Coronary artery (tissue), 2 donors: ENCODE measurements around the gene RADIL.
"Not testable (repeated sequence)": the region's sequence is repeated elsewhere in the genome, so short reads cannot be mapped to it uniquely, and the experiment has no call there.

Experiments
- DNase-seq: peaks from one replicate; pipeline ENCODE4 v3.0.0-alpha.2; 2017; ENCODE audit warnings: low spot score
- H3K27ac ChIP-seq, 2 donors: fragments of 200-600 bp; sonication (generic); one replicate each; pipeline ENCODE4 v1.5.1; 2016 to 2019
- H3K4me3 ChIP-seq: fragments of 200-600 bp; sonication (generic); 2 replicates; pipeline ENCODE4 v1.5.1; 2016; ENCODE audit warnings: mild to moderate bottlenecking, moderate library complexity
- TF ChIP-seq, protein P1 (sequence below): fragments of 200-600 bp; sonication (generic); IDR thresholded peaks from one replicate; pipeline ENCODE4 v1.5.1; 2019; ENCODE audit warnings: antibody characterized with exemption

RADIL gene

GRCh38 chr7:4799508-4800268 is 83.8 kb downstream of the RADIL start:
- no peak overlapping the region for H3K4me3 ChIP-seq
- no peak overlapping the region for H3K27ac ChIP-seq
- no peak for DNase-seq
- TF ChIP-seq, protein P1, sequence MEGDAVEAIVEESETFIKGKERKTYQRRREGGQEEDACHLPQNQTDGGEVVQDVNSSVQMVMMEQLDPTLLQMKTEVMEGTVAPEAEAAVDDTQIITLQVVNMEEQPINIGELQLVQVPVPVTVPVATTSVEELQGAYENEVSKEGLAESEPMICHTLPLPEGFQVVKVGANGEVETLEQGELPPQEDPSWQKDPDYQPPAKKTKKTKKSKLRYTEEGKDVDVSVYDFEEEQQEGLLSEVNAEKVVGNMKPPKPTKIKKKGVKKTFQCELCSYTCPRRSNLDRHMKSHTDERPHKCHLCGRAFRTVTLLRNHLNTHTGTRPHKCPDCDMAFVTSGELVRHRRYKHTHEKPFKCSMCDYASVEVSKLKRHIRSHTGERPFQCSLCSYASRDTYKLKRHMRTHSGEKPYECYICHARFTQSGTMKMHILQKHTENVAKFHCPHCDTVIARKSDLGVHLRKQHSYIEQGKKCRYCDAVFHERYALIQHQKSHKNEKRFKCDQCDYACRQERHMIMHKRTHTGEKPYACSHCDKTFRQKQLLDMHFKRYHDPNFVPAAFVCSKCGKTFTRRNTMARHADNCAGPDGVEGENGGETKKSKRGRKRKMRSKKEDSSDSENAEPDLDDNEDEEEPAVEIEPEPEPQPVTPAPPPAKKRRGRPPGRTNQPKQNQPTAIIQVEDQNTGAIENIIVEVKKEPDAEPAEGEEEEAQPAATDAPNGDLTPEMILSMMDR, result no peak

- DNase-seq, result no peak
- Histone ChIP-seq H3K27ac (no peak overlapping the region), H3K4me3 (no peak overlapping the region)
- TF ChIP-seq, protein P1, result no peak
Observed at GRCh38 chr7:4798706-4799235, 84.7 kb downstream of the RADIL start.

GRCh38 chr7:4797858-4798705 is 85.4 kb downstream of the RADIL start:
- no peak overlapping the region for H3K4me3 ChIP-seq
- H3K27ac ChIP-seq, result no peak overlapping the region
- TF ChIP-seq, protein P1, result peak; percentile 88
- DNase-seq, result no peak

DNA sequence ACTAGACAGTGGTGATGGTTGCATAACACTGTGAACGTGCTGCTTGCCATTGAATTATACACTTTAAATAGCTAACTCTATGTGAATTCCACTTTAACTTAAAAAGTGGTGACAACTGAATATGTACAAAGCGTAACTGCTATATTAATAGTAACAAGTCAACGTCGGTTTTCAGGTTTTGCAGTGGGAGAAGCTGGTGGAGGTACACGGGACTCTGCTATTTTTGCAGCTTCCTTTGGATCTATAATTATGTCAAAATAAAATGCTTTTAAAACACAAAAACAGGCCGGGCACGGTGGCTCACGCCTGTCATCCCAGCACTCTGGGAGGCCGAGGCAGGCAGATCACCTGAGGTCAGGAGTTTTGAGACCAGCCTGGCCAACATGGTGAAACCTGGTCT is 87.1 kb downstream of the RADIL start:
- no peak overlapping the region for H3K27ac ChIP-seq
- no peak overlapping the region for H3K4me3 ChIP-seq
- DNase-seq, result no peak
- TF ChIP-seq, protein P1, result no peak

GRCh38 chr7:4794591-4795350 is 88.7 kb downstream of the RADIL start:
- Histone ChIP-seq H3K27ac (no peak overlapping the region), H3K4me3 (no peak overlapping the region)
- TF ChIP-seq, protein P1, result no peak
- no peak for DNase-seq

DNA sequence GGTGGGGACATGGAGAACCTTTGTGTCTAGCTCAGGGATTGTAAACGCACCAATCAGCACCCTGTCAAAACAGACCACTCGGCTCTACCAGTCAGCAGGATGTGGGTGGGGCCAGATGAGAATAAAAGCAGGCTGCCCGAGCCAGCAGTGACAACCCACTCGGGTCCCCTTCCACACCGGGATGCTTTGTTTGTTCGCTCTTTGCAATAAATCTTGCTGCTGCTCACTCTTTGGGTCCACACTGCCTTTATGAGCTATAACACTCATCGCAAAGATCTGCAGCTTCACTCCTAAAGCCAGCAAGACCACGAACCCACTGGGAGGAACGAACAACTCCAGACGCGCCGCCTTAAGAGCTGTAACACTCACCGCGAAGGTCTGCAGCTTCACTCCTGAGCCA is 89.3 kb downstream of the RADIL start:
- not testable (repeated sequence) for DNase-seq, H3K4me3 ChIP-seq, H3K27ac ChIP-seq

DNA sequence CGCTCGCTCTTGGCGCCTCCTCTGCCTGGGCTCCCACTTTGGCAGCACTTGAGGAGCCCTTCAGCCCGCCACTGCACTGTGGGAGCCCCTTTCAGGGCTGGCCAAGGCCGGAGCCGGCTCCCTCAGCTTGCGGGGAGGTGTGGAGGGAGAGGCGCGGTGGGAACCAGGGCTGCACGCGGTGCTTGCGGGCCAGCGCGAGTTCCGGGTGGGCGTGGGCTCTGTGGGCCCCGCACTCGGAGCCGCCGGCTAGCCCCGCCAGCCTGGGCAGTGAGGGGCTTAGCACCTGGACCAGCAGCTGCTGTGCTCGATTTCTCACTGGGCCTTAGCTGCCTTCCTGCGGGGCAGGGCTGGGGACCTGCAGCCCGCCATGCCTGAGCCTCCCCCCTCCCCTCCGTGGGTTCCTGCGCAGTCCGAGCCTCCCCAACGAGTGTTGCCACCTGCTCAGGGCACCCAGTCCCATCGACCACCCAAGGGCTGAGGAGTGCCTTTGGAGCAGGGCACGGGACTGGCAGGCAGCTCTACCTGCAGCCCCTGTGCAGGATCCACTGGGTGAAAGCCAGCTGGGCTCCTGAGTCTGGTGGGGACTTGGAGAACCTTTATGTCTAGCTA is 90.0 kb downstream of the RADIL start:
- H3K27ac ChIP-seq, H3K4me3 ChIP-seq, DNase-seq: not testable (repeated sequence)
